HepG2 (cell line): ENCODE measurements around the gene MIEF2. TPM values are rescaled to one million over a fixed set of nuclear protein-coding genes. Genes with fewer than 3 reads are reported as not detected.

Source experiments
- EED ChIP-seq: sonication (generic); formaldehyde crosslinking; IDR thresholded peaks from 2 replicates; pipeline ENCODE4 v1.5.0; 2020; ENCODE audit warnings: mild to moderate bottlenecking, missing genetic modification reagents
- GABPB1 ChIP-seq: IDR thresholded peaks from 2 replicates; pipeline ENCODE4 v1.6.1; 2016; ENCODE audit warnings: mild to moderate bottlenecking, missing genetic modification reagents, moderate library complexity, missing compliant biosample characterization
- GATA4 ChIP-seq: sonication (generic); IDR thresholded peaks from 2 replicates; pipeline ENCODE4 v1.6.1; 2016; ENCODE audit warnings: antibody characterized with exemption, low read depth, borderline replicate concordance
- GZF1 ChIP-seq: sonication (generic); formaldehyde crosslinking; IDR thresholded peaks from 2 replicates; pipeline ENCODE4 v1.5.1; 2020; ENCODE audit warnings: mild to moderate bottlenecking, missing genetic modification reagents
- KAT8 ChIP-seq: IDR thresholded peaks from 2 replicates; pipeline ENCODE4 v1.6.1; 2016; ENCODE audit warnings: missing genetic modification reagents, missing compliant biosample characterization
- NFIC ChIP-seq: IDR thresholded peaks from 2 replicates; pipeline ENCODE4 v1.6.1; 2012; ENCODE audit warnings: mild to moderate bottlenecking, low read length, inconsistent platforms
- ONECUT2 ChIP-seq: sonication (generic); formaldehyde crosslinking; IDR thresholded peaks from 2 replicates; pipeline ENCODE4 v1.4.0; 2020; ENCODE audit warnings: missing genetic modification reagents
- PBX2 ChIP-seq: IDR thresholded peaks from 2 replicates; pipeline ENCODE4 v1.6.1; 2016; ENCODE audit warnings: control low read depth
- PHF5A ChIP-seq: IDR thresholded peaks from one replicate; pipeline ENCODE4 v1.6.1; 2018; ENCODE audit warnings: low read depth, missing genetic modification reagents; ENCODE audit not compliant: unreplicated experiment
- ZNF160 ChIP-seq: sonication (generic); formaldehyde crosslinking; IDR thresholded peaks from 2 replicates; pipeline ENCODE4 v1.8.0; 2022; ENCODE audit warnings: mild to moderate bottlenecking, inconsistent platforms, missing genetic modification reagents
- ZNF296 ChIP-seq: sonication (generic); formaldehyde crosslinking; conservative IDR thresholded peaks from 2 replicates; pipeline ENCODE4 v1.5.0; 2020; ENCODE audit warnings: mild to moderate bottlenecking, missing genetic modification reagents
- ZNF3 ChIP-seq: IDR thresholded peaks from 2 replicates; pipeline ENCODE4 v1.7.0; 2017; ENCODE audit warnings: inconsistent platforms
- ZNF362 ChIP-seq: sonication (generic); formaldehyde crosslinking; IDR thresholded peaks from 2 replicates; pipeline ENCODE4 v1.4.0; 2020; ENCODE audit warnings: missing genetic modification reagents, mild to moderate bottlenecking, borderline replicate concordance
- ZNF557 ChIP-seq: sonication (generic); formaldehyde crosslinking; IDR thresholded peaks from 2 replicates; pipeline ENCODE4 v1.4.0; 2020; ENCODE audit warnings: missing genetic modification reagents
- ZNF660 ChIP-seq: sonication (generic); formaldehyde crosslinking; IDR thresholded peaks from 2 replicates; pipeline ENCODE4 v1.5.1; 2020; ENCODE audit warnings: mild to moderate bottlenecking, low read depth, missing genetic modification reagents, borderline replicate concordance
- ZNF747 ChIP-seq: sonication (generic); formaldehyde crosslinking; IDR thresholded peaks from 2 replicates; pipeline ENCODE4 v1.8.1; 2023; ENCODE audit warnings: missing genetic modification reagents, mild to moderate bottlenecking, borderline replicate concordance
- ZNF883 ChIP-seq: sonication (generic); formaldehyde crosslinking; IDR thresholded peaks from 2 replicates; pipeline ENCODE4 v1.5.1; 2020; ENCODE audit warnings: mild to moderate bottlenecking, missing genetic modification reagents; ENCODE audit errors: not compliant biosample characterization
- polyA plus RNA-seq, 8 experiments: library from polyadenylated mRNA; depleted of rRNA in 3 of 8; stranded (reverse) in 7 of 8; unstranded in 1 of 8; fragments of >200 nt; fragmentation: Illumina TruSeq in 4 of 8; extraction: Trizol in 4 of 8; gene quantifications; 2 replicates each; pipeline versions ENCODE4 v1.2.1 to v1.2.3, GENCODE V29; 2011 to 2016; ENCODE audit warnings: low read depth in 4 of 8, missing spikeins in 1 of 8, mixed read lengths in 1 of 8; ENCODE audit not compliant: insufficient read depth in 1 of 8
- total RNA-seq, 5 experiments: library from RNA; depleted of rRNA; stranded (reverse); fragments of >200 nt; fragmentation: Illumina TruSeq; extraction: Trizol; gene quantifications; 2 replicates each; pipeline ENCODE4 v1.2.3, GENCODE V29; 2016; ENCODE audit warnings: low read depth in 1 of 5
- TF ChIP-seq, protein P1 (sequence below): sonication (generic); formaldehyde crosslinking; IDR thresholded peaks from 2 replicates; pipeline ENCODE4 v1.8.0; 2022; ENCODE audit warnings: mild to moderate bottlenecking, missing genetic modification reagents; ENCODE audit not compliant: insufficient replicate concordance
- TF ChIP-seq, protein P2 (sequence below): sonication (generic); formaldehyde crosslinking; IDR thresholded peaks from 2 replicates; pipeline ENCODE4 v1.5.0; 2020; ENCODE audit warnings: missing genetic modification reagents
- TF ChIP-seq, protein P3 (sequence below): sonication (generic); formaldehyde crosslinking; IDR thresholded peaks from 2 replicates; pipeline ENCODE4 v1.8.0; 2022; ENCODE audit warnings: missing genetic modification reagents, mild to moderate bottlenecking, borderline replicate concordance
- TF ChIP-seq, protein P4 (sequence below): sonication (generic); formaldehyde crosslinking; IDR thresholded peaks from 2 replicates; pipeline ENCODE4 v1.4.0; 2020; ENCODE audit warnings: missing genetic modification reagents

Gene MIEF2
- total and polyA plus RNA-seq, 2 of the 13 experiments (the other 11 are each of a cell fraction or from before 2014, with no cell fraction given) = 6.0 to 8.0 TPM

GRCh38 chr17:18225121-18225641 is 35.3 kb upstream of the MIEF2 start, which contains the start of gene LLGL1 (continued):
- TF ChIP-seq PBX2 (CRISPR knock-in tag) = peak; percentile 43; the same call in 1 of the 2 replicates
- TF ChIP-seq, protein P1, sequence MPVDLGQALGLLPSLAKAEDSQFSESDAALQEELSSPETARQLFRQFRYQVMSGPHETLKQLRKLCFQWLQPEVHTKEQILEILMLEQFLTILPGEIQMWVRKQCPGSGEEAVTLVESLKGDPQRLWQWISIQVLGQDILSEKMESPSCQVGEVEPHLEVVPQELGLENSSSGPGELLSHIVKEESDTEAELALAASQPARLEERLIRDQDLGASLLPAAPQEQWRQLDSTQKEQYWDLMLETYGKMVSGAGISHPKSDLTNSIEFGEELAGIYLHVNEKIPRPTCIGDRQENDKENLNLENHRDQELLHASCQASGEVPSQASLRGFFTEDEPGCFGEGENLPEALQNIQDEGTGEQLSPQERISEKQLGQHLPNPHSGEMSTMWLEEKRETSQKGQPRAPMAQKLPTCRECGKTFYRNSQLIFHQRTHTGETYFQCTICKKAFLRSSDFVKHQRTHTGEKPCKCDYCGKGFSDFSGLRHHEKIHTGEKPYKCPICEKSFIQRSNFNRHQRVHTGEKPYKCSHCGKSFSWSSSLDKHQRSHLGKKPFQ (CRISPR knock-in tag) = no peak
- peak; percentile 82 for TF ChIP-seq GABPB1
- no peak; the same call in 1 of the 2 replicates for TF ChIP-seq KAT8 (CRISPR knock-in tag)
- TF ChIP-seq, protein P2, sequence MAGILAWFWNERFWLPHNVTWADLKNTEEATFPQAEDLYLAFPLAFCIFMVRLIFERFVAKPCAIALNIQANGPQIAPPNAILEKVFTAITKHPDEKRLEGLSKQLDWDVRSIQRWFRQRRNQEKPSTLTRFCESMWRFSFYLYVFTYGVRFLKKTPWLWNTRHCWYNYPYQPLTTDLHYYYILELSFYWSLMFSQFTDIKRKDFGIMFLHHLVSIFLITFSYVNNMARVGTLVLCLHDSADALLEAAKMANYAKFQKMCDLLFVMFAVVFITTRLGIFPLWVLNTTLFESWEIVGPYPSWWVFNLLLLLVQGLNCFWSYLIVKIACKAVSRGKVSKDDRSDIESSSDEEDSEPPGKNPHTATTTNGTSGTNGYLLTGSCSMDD (CRISPR knock-in tag) = no peak
- no peak for TF ChIP-seq ZNF160
- no peak for TF ChIP-seq EED
- TF ChIP-seq ZNF883 (CRISPR knock-in tag) = no peak
- TF ChIP-seq NFIC = no peak
- TF ChIP-seq ZNF660 (CRISPR knock-in tag) = no peak
- TF ChIP-seq ZNF362 (CRISPR knock-in tag) = no peak
- no peak for TF ChIP-seq ZNF747 (CRISPR knock-in tag)
- TF ChIP-seq, protein P3, sequence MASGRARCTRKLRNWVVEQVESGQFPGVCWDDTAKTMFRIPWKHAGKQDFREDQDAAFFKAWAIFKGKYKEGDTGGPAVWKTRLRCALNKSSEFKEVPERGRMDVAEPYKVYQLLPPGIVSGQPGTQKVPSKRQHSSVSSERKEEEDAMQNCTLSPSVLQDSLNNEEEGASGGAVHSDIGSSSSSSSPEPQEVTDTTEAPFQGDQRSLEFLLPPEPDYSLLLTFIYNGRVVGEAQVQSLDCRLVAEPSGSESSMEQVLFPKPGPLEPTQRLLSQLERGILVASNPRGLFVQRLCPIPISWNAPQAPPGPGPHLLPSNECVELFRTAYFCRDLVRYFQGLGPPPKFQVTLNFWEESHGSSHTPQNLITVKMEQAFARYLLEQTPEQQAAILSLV = no peak
- TF ChIP-seq ZNF3 = no peak
- TF ChIP-seq GZF1 (CRISPR knock-in tag) = no peak
- TF ChIP-seq, protein P4, sequence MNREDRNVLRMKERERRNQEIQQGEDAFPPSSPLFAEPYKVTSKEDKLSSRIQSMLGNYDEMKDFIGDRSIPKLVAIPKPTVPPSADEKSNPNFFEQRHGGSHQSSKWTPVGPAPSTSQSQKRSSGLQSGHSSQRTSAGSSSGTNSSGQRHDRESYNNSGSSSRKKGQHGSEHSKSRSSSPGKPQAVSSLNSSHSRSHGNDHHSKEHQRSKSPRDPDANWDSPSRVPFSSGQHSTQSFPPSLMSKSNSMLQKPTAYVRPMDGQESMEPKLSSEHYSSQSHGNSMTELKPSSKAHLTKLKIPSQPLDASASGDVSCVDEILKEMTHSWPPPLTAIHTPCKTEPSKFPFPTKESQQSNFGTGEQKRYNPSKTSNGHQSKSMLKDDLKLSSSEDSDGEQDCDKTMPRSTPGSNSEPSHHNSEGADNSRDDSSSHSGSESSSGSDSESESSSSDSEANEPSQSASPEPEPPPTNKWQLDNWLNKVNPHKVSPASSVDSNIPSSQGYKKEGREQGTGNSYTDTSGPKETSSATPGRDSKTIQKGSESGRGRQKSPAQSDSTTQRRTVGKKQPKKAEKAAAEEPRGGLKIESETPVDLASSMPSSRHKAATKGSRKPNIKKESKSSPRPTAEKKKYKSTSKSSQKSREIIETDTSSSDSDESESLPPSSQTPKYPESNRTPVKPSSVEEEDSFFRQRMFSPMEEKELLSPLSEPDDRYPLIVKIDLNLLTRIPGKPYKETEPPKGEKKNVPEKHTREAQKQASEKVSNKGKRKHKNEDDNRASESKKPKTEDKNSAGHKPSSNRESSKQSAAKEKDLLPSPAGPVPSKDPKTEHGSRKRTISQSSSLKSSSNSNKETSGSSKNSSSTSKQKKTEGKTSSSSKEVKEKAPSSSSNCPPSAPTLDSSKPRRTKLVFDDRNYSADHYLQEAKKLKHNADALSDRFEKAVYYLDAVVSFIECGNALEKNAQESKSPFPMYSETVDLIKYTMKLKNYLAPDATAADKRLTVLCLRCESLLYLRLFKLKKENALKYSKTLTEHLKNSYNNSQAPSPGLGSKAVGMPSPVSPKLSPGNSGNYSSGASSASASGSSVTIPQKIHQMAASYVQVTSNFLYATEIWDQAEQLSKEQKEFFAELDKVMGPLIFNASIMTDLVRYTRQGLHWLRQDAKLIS (CRISPR knock-in tag) = no peak
- no peak for TF ChIP-seq ONECUT2 (CRISPR knock-in tag)
- TF ChIP-seq ZNF296 = no peak
- no peak for TF ChIP-seq PHF5A
- no peak for TF ChIP-seq ZNF557
- no peak for TF ChIP-seq GATA4
